NCI-H146 treated with DMSO at 0.1 percent for 48 hours (cell line): Measurements from ENCODE around the gene TBC1D1.
A peak's percentile ranks its signal among the peaks of the same experiment; 100 is the strongest.
"Not testable (repeated sequence)": the region's sequence is repeated elsewhere in the genome, so short reads cannot be mapped to it uniquely, and the experiment has no call there.

Experiments
- DNase-seq: peaks from one replicate; lab custom pipeline; 2025; ENCODE audit not compliant: unreplicated experiment; lab: John Stamatoyannopoulos, UW

The TBC1D1 gene

DNA sequence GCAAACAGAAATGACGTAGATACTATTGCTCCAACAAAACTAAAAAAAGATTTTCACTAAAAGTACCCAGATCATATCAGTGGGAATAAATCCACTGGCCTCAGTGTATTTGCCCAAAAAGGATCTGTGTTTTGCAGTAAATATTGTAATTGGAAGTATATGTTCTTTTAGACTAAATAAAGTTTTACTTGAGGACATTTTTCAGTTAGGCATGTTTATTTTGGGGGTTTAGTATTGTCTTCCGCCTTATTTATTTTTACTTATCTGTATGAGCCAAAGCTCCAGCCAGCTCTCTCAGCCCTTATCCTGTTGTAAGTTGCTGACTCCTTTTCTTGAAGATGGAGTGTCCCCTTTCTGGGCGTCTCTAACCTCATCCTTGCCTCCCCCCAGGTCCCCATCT is 119.1 kb downstream of the TBC1D1 start:
- no peak for DNase-seq

DNA sequence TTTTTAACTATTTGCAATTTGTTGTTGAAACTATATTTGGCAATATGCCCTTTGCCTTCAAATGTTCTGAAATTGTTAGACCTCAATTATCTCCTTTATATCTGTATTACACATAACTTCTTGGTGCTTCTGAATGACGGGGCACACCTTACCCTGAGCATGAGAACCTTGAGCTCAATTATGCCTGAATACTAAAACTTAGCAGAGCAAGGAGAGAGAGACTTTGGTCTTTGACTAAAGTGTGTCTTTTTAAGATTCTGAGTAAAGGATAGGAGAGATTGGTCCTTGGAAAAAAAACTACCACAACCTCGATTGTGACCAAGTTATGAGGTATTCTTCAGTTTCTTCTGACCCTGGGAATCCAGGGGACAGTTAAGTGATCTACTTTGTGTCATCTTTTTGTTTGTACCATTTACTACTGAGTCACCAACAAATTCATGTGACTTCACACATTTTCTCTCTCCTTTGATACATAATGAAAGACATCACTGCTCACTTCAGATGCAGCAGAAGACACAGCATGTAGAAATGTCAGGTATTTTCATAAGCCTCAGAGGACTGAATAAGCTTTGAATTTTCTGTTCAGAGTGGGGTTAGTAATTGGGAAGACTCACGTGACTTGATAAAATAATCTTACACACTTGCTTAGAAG is 120.8 kb downstream of the TBC1D1 start:
- DNase-seq, result no peak

DNA sequence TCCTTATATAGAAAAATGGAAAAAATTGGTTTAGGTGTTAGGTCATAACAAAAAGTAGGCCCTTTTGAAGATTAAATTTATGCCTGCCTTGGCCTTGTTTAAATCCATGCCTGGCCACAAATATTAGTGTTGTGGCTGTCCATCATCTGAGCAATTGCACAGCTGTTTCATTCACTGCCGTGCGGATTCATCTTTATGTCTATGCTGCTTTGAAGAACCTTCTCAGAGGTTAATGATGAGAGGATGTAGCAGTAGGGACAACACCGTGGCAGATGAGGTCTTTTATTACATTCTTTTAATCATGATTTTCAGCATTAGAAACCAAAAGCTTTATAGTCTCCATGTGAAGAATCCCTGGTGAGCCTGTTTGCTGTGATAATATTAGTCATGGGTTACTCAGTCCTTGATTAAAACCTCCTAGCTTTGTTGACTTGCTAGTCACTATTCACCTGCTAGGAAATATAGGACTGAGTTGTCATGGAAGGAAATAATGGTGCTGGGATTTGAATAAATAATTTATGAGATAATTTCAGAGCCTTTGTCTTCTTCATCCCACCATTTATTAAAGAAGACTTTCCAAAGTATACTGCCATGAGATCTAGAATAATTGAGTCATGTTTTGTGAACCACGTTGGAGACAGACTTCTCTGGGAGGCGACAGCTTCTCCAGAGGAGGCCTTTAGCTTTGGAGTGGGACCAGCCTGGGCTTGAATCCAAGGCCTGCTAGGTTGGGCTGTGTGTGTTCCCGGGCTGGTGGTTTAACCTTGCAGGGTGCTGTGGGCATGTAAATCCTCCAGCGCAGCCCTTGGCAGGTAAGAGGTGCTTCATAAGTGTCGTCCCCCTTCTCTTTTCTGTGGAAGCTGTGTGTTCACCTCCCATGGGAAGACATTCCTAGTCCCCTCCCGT is 122.8 kb downstream of the TBC1D1 start:
- peak; percentile 64 for DNase-seq

DNA sequence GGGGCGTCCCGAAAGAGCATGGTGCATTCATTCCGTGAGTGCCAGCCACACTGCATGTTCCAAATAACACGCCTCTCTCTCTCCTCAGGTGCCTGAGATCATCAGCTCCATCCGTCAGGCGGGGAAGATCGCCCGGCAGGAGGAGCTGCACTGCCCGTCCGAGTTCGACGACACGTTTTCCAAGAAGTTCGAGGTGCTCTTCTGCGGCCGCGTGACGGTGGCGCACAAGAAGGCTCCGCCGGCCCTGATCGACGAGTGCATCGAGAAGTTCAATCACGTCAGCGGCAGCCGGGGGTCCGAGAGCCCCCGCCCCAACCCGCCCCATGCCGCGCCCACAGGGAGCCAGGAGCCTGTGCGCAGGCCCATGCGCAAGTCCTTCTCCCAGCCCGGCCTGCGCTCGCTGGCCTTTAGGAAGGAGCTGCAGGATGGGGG is 123.6 kb downstream of the TBC1D1 start:
- DNase-seq, result no peak

DNA sequence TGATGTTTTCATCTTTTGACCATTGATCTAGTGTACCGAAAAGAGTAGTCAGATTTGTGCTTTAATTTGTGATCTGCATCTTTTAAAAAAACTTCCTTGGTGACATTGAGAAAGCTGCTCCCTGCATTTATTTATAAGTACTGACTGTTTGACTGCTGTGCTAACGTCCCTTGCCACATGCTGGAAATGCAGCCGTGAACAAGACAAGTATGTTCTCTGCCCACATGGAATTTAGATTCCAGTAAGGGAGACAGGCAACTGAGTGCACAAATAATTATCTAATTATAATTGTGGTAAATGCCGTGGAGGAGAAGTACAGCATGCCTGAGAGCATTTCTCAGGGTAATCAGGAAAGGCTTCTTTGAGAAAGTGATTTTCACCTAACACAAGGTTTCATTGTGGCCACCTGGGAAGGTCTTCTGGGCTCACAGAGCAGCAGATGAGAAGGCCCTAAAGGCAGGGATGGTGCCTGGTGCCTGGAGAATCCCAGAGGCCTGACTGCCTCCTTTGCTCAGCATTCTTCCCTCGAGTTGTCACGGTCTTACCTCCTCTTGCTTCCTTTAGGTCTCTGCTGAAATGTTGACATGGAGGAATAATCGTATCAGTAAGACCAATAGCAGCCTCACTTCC is 125.1 kb downstream of the TBC1D1 start:
- no peak for DNase-seq

DNA sequence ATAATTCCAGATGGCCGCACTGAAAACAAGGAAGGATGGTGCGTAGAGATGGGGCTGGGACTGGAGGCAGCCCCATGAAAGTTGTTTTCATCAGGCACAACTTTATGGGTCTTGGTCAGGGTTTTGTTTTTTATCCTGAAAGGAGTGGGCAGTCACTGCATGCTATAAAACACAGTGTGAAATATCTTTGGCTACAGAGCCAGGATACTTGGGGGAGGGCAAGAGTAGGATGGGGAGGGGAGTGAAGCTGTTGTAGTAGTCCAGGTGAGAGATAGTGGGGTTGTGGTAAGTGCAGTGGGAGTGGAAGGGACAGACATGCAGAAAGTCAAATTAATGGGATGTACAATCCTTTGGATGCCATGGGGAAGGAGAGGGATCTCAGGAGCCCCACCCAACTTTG is 125.8 kb downstream of the TBC1D1 start:
- no peak for DNase-seq

DNA sequence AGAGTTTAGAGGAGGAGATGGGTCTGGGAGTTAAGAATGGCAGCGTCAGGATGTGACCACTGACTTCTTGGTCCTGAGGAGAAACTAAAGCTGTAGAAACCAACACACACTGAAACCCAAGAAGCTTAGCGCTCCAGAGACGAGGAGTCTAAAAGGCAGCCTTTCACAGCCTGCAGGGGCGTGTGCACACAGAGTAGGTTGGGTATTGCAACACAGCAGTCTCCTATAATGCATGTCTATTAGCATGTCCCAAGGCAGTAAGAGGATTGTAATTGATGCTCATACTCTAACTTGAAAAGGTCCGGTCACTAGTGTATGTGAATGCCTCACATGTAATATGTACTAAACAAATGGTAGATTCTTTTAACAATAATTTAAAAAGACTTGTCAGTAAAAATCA is 126.7 kb downstream of the TBC1D1 start:
- DNase-seq, result no peak

DNA sequence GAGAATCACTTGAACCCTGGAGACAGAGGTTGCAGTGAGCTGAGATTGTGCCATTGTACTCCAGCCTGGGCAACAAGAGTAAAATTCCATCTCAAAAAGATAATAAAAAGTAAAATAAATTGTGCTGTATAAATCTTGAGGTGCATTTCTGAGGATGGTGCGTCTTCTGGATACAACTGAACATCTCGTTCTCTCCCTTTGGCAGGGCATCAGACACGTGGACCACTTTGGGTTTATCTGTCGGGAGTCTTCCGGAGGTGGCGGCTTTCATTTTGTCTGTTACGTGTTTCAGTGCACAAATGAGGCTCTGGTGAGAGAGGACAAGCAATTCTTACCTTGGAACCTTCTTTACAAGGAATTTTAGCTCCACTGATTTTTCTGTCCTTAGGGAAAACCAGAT is 129.5 kb downstream of the TBC1D1 start:
- no peak for DNase-seq

DNA sequence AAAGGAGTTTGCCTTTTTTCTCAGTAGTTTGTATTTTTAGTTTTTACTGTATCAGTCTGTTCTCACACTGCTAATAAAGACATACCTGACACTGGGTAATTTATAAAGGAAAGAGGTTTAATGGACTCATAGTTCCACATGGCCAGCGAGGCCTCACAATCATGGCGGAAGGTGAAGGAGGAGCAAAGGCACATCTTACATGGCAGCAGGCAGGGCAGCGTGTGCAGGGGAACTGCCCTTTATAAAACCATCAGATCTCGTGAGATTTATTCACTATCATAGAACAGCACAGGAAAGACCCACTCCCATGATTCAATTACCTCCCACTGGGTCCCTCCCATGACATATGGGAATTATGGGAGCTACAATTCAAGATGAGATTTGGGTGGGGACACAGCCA is 130.1 kb downstream of the TBC1D1 start:
- not testable (repeated sequence) for DNase-seq

DNA sequence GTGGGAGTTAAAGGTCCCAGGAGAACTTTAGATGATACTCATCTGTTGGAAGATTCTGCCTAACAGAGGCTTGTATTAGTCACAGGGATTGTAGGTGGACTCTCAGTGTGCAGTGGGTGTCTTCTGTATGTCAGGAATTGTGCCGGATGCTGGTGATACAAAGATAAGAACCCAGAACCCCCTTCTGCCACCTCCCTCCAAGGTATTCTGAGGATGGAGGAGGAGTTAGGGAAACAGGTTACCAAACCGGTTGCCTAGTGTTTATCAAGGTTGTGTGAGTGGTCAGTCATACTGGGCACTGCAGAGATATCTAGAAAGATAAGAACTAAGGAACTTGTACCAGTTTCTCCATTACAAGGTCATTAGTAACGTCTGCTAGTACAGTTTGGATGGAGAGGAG is 130.9 kb downstream of the TBC1D1 start:
- no peak for DNase-seq

DNA sequence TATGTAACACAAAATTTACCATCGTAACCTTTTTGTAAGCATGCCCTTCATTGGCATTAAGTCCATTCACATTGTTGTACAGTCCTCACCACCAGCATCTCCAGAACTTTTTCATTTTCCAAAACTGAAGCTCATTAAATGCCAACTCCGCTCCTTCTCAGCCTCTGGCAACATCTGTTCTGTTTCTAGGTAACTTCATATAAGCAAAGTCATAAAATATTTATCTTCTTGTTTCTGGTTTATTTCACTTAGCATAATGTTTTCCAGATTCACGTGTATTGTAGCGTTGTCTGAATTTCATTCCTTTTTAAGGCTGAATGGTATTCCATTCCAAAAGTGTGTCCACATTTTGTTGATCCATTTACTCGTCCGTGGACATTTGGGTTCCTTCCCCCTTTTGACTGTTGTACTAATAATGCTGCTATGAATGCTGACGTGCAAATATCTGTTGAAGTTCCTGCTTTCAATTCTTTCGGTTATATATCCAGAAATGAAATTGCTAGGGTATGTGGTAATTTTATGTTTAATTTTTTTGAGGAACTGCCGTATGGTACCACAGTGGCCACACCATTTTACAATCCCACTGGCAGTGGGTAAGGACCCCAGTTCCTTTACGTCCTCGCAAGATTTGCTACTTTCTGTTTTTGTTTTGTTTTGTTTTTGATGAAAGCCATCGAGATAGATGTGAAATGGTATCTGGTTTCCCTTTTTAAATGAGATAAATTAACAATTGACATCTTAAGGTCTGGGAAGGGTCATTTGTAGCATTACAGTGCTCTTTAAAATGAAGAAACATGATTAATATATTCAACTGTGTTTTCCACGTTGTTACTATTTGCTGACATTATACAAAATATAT is 132.7 kb downstream of the TBC1D1 start:
- no peak for DNase-seq

DNA sequence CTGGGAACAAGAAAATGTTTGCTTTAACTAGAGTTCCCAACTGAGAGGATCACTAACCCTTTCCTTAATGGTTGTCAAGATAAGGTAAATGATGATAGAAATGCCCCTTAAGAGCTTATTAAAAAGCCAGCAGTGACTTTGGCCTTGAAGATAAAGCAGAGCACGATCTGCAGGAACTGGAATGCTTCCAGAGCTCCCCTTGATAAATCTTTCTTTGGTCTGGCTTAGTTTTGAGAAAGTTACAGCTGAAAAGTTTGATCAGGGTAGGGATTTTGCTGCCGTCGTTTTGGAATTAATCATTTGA is 133.3 kb downstream of the TBC1D1 start:
- no peak for DNase-seq

DNA sequence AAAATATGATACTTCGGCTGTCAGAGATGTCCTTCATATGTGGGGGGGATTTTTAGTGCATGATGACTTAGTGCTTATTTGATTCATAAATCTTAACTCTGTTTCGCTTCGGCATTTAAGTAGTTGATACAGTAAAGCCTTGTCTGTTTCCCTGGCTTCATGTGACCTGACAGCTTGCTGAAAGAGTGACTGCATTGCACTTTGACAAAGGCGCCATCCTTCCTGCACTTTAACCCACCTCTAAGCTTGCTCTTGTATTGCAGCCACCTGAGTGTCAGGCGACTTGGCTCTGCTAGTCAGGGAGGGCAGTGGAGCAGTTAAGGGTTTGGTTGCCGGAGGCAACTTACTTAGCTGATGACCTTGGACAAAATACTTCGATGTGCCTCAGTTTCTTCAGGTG is 134.8 kb downstream of the TBC1D1 start:
- DNase-seq, result no peak

DNA sequence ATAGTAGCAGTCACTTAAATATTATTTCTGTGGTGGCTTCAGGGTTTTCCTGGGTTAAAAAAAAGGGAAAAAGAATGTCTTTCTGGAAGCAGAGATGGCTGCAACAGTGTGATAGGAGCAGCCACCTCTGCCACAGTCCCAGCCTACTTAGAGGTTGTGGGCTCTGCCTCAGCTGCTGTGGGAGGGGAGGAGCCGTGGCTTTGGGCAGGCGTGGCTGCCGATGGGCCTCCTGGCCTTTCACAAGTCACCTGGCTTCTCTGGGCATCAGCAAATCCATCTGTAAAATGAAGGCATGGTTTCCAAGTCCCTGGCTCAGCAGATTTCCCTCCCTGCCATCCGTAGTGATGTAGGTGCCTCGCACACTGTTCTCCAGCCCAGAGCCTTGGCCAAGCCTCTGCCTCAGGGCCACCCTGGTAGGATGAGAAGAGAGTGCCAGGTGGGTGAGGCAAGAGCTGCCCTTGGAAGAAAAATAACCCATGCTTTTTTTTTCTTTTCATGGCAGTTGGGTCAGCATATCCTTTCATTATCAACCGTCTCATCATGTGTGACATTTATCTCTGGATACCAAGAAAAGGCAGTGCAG is 135.4 kb downstream of the TBC1D1 start:
- DNase-seq, result no peak

DNA sequence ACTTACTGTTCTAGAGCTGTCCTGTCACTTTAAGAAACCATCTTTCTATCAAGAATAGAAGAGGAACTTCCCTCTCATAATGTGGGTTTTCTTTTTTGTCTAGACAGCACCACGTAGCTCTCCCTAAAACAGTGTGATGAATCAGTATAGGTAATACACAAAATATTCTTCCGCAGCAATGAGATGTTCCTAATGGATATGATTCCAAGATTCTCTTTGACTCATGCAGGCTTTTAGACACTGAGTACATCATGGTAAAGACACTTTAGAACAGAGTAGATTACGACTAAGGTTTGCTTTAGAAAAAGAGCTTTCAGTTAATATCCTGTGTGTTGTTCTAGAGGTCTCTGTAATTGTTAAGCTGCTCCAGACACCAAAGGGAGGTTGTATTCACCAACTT is 139.1 kb downstream of the TBC1D1 start:
- no peak for DNase-seq

DNA sequence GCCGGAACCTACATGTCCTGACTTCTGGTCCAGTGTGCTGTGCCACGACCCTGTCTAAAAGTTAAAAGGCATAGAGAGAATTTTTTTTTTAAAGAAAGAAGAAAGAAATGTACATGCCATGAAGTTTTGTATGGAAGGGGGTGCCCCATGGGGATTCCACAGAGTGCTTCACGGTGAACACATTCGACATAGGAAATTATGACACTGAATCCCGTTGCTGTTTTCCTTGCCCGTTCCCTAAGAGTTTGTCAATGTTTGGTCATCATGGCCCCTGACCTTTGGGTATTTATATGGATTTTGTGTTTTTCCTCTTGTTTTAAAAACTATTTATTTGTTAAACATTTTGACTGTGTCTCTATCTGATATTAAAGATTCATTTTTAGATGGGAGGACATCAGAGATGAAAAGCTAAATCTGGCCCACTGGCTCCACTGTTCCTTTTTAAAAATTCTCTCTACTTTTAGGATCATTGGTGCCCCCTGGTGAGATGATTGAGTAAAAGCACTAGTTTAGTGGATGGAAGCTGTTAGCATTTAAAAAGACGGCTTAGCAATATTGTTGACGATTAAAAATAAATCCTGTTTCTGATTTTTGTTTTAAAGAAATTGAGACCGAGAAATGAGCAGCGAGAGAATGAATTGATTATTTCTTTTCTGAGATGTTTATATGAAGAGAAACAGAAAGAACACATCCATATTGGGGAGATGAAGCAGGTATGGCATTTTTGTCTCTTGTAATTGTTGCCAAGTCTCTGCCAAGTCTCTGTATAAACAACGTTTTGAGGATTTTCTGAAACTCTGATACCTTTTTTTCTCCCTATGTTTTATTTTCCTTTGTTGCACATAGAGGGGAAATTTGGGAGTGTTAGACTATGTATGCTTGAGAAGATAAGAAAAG is 144.3 kb downstream of the TBC1D1 start:
- peak; percentile 44 for DNase-seq

DNA sequence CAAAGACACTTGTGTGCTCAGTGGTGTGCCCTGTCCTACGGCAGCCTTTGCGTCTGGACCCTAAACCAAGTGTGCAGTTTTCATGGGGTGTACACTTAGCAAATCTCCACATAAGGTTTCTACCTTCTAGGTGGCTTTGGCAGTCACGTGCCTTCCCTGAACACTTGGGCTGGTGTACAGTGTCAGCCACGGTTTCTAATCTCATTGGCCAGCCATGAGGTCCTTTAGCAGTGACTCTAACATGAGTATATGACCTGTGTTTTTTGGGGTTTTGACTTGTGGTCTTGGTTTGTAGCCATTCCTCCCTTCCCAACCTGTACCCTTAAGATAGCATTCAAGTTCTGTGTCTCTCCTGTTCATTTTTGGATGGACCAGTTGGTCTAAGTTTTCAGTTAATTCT is 145.7 kb downstream of the TBC1D1 start:
- DNase-seq, result no peak

DNA sequence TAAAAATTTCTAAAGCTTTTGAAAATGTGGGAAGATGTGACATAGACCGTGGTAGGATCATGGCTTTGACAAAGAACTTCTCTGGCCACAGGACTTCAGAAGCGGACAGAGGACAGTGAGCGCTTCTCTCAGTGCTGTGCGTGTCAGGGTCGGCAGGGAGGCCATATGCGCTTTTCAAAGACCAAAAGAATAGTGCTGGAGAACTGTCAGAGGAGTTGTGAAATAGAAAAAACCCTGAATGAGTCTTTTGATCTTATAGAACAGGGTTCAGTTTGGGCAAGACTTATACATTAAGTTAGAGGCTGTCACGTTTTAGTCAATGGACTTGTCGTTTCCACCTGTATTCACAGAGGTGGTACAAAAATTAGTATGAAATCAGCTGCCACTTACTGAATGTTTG is 146.7 kb downstream of the TBC1D1 start:
- no peak for DNase-seq

DNA sequence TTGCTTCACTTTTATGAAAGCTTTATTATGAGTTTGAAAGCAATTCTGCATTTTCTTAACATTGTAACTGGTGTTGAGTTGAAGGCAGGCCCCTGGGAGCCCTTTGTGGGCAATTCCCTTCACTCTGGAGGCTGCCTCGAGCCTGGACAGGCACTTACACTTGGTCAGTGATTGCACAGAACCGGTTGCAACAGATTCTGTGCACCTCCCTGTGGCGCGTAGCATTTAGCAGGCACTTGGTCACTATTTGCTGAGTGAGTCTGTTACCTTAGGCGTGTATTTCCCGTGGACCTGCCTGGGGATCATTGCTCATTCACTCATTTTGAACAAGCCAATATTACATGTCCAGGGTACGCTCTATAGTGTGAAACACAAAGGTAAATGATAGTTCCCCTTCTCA is 149.7 kb downstream of the TBC1D1 start:
- DNase-seq, result no peak

DNA sequence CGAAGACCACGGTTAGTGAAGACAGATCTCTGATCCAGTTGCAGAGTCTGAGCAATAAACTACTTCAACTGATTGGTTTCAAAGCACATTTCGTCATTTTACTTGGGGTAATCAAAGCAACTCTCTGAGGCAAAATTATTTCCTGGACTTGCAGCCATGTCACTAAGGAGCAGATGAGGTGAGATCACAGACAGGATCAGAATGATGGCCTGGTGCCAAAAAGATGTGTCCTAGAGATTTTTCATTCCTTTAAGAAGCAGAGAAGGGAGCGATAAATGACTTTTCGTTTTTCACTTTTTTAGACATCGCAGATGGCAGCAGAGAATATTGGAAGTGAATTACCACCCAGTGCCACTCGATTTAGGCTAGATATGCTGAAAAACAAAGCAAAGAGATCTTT is 153.2 kb downstream of the TBC1D1 start:
- no peak for DNase-seq
